SK-N-SH (cell line): ENCODE data around the gene MARF1.

Experiments used
- EP300 ChIP-seq, 2 experiments: IDR thresholded peaks; 2 replicates each; pipeline versions ENCODE4 v1.4.0 to v1.6.1; 2012; ENCODE audit warnings: borderline replicate concordance in 1 of 2, low read depth in 1 of 2, low read length in 1 of 2
- JUND ChIP-seq: IDR thresholded peaks from 2 replicates; pipeline ENCODE4 v1.4.0; 2012
- POLR2AphosphoS5 ChIP-seq: IDR thresholded peaks from 2 replicates; pipeline ENCODE4 v1.6.1; 2012; ENCODE audit warnings: low read depth, low read length
- RFX5 ChIP-seq: IDR thresholded peaks from 2 replicates; pipeline ENCODE4 v1.6.1; 2012; ENCODE audit warnings: mild to moderate bottlenecking, improper control_type of control experiment, low read length
- RXRA ChIP-seq: IDR thresholded peaks from 2 replicates; pipeline ENCODE4 v1.4.0; 2012; ENCODE audit warnings: low read depth, mild to moderate bottlenecking, borderline replicate concordance
- YY1 ChIP-seq: IDR thresholded peaks from 2 replicates; pipeline ENCODE4 v1.4.0; 2012; ENCODE audit warnings: low read depth, mild to moderate bottlenecking
- TF ChIP-seq, protein P1 (sequence below): fragments of 200-600 bp; sonication (generic); IDR thresholded peaks from 2 replicates; pipeline ENCODE4 v1.6.1; 2017; ENCODE audit warnings: antibody characterized with exemption, mild to moderate bottlenecking, moderate library complexity
- TF ChIP-seq, protein P2 (sequence below): fragments of 150-350 bp; IDR thresholded peaks from 2 replicates; pipeline ENCODE4 v1.6.1; 2017; ENCODE audit warnings: antibody characterized with exemption, low read length, low read depth, borderline replicate concordance

DNA sequence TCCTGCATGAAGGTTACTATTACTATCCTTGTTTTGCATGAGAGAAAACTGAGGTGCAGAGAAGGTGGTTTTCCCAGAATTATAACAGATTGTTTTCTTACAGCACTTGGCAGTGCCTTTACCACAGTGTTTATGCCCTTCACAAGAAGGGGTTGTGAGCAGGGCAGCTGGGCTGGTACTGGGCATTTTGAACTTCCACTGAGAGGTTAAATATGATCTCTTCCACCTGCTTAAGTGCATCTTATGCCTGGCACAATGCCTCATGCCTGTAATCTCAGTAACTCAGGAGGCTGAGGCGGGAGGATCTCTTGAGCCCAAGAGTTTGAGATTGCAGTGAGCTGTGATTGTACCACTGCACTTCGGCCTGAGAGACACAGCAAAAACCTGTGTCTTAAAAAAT is 43.3 kb upstream of the MARF1 start:
- TF ChIP-seq YY1 (no peak), JUND (no peak), RFX5 (no peak), POLR2AphosphoS5 (no peak), EP300 (IDR thresholded peaks at IDR 0.05; ENCODE audit: borderline replicate concordance in 1 of 2, low read depth in 1 of 2, low read length in 1 of 2) (no peak), RXRA (no peak)
- TF ChIP-seq, protein P1, sequence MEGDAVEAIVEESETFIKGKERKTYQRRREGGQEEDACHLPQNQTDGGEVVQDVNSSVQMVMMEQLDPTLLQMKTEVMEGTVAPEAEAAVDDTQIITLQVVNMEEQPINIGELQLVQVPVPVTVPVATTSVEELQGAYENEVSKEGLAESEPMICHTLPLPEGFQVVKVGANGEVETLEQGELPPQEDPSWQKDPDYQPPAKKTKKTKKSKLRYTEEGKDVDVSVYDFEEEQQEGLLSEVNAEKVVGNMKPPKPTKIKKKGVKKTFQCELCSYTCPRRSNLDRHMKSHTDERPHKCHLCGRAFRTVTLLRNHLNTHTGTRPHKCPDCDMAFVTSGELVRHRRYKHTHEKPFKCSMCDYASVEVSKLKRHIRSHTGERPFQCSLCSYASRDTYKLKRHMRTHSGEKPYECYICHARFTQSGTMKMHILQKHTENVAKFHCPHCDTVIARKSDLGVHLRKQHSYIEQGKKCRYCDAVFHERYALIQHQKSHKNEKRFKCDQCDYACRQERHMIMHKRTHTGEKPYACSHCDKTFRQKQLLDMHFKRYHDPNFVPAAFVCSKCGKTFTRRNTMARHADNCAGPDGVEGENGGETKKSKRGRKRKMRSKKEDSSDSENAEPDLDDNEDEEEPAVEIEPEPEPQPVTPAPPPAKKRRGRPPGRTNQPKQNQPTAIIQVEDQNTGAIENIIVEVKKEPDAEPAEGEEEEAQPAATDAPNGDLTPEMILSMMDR = no peak
- TF ChIP-seq, protein P2, sequence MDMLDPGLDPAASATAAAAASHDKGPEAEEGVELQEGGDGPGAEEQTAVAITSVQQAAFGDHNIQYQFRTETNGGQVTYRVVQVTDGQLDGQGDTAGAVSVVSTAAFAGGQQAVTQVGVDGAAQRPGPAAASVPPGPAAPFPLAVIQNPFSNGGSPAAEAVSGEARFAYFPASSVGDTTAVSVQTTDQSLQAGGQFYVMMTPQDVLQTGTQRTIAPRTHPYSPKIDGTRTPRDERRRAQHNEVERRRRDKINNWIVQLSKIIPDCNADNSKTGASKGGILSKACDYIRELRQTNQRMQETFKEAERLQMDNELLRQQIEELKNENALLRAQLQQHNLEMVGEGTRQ = no peak
